ENCODE data around the gene ATXN10.
A peak's percentile ranks its signal among the peaks of the same experiment; 100 is the strongest.

ATXN10 gene

GRCh38 chr22:45763236-45763624 is 91.6 kb downstream of the ATXN10 start:
- no peak for DNase-seq

- no peak for DNase-seq
These were observed 96.9 kb downstream of the ATXN10 start for GRCh38 chr22:45768490-45768889.

- no peak for DNase-seq
These were observed 98.1 kb downstream of the ATXN10 start for GRCh38 chr22:45769569-45770210.

- no peak for DNase-seq
These were observed 98.9 kb downstream of the ATXN10 start for GRCh38 chr22:45770506-45770905.

- no peak for DNase-seq
These were observed 99.4 kb downstream of the ATXN10 start for GRCh38 chr22:45771057-45771456.

- DNase-seq: no peak
These were observed 100.1 kb downstream of the ATXN10 start for GRCh38 chr22:45771711-45772110.

GRCh38 chr22:45772743-45773142 is 101.1 kb downstream of the ATXN10 start:
- no peak for DNase-seq

- DNase-seq: no peak
These were observed 102.5 kb downstream of the ATXN10 start for GRCh38 chr22:45774001-45774670.

GRCh38 chr22:45775062-45775461 is 103.4 kb downstream of the ATXN10 start:
- DNase-seq: no peak

- DNase-seq: no peak
These were observed 104.1 kb downstream of the ATXN10 start for GRCh38 chr22:45775569-45776312.

GRCh38 chr22:45776313-45776585 is 104.6 kb downstream of the ATXN10 start:
- no peak for DNase-seq

- DNase-seq: no peak
These were observed 105.6 kb downstream of the ATXN10 start for GRCh38 chr22:45777046-45777851.

- DNase-seq: no peak
These were observed 106.3 kb downstream of the ATXN10 start for GRCh38 chr22:45777852-45778375.

- no peak for DNase-seq
These were observed 109.8 kb downstream of the ATXN10 start for GRCh38 chr22:45781459-45781858.

GRCh38 chr22:45781966-45782365 is 110.3 kb downstream of the ATXN10 start:
- peak; percentile 13 for DNase-seq

GRCh38 chr22:45783021-45783420 is 111.4 kb downstream of the ATXN10 start:
- DNase-seq: no peak

- DNase-seq: no peak
These were observed 112.1 kb downstream of the ATXN10 start for GRCh38 chr22:45783690-45784089.

GRCh38 chr22:45784357-45785277 is 113.0 kb downstream of the ATXN10 start:
- peak; percentile 32 for DNase-seq

- DNase-seq: peak; percentile 90
These were observed 113.8 kb downstream of the ATXN10 start for GRCh38 chr22:45785458-45785857.

GRCh38 chr22:45786726-45787125 is 115.1 kb downstream of the ATXN10 start:
- no peak for DNase-seq

- DNase-seq: no peak
These were observed 116.1 kb downstream of the ATXN10 start for GRCh38 chr22:45787759-45788158.

GRCh38 chr22:45788522-45788921 is 116.9 kb downstream of the ATXN10 start:
- DNase-seq: no peak
